ENCODE results near the gene RPS14. TPM values are rescaled to one million over a fixed set of nuclear protein-coding genes. Genes with fewer than 3 reads are reported as not detected.
A peak's percentile ranks its signal among the peaks of the same experiment; 100 is the strongest.
"Not testable (repeated sequence)": the region's sequence is repeated elsewhere in the genome, so short reads cannot be mapped to it uniquely, and the experiment has no call there.

RPS14 gene
- total RNA-seq, 2 experiments from 2014 or later, result 2,151 to 2,478 TPM

DNA sequence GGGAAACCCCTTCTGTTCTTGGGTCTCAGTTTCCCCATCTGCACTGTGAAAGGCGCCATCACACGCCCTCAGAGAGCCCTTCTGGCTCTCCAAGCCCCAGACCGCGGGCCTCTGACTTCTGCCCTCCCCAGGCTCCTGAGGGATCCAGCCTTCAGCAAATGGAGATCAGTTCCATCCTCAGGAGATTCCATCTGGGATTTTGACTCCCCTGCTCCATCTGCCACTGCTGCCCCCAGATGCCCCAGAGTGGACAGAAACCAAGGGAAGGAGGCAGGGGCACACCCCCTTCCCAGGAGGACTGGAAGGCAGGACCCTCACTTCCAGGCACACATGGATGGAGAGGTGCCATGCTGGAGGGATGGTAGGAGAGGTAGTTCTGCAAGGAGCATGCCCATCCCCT lies 18.7 kb upstream of the RPS14 start:
- Mint-ChIP-seq H3K4me3 (no peak overlapping the region), H3K27me3 (no peaks in the 10 kb centered on the region)
- POLR2A ChIA-PET, result no interaction called here

DNA sequence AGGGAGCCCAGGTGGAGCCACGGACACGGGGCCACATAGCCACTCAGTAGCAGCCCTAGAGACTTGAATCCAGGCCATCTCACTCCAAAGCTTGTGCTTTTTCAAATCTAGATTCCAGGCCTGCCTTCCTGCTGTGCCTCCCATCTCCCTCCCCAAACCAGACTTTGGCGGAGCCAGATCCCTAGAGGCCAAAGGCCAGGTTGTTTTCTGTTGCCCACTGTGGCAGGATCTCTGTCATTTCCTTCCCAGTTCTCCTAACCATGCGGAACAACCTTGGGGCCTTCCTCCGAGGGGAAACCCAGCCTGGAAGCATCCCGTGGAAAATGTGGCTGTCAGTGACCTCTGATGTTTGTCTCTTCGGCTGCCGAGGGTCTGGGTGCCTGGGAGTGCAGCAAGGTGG lies 16.4 kb upstream of the RPS14 start:
- no peaks in the 10 kb centered on the region for H3K27me3 Mint-ChIP-seq
- no peaks in the 10 kb centered on the region for H3K9me3 Mint-ChIP-seq
- H3K4me1 Mint-ChIP-seq, result peaks cover 10% of the 10 kb centered on the region
- DNase-seq, result no peak
- H3K4me3 Mint-ChIP-seq, result no peak overlapping the region
- CTCF ChIA-PET, result no interaction called here
- no peak overlapping the region for H3K27ac Mint-ChIP-seq
- H3K36me3 Mint-ChIP-seq (ENCODE audit: low read depth), result no peaks in the 10 kb centered on the region
- POLR2A ChIA-PET, result no interaction called here

More for the DNA sequence above, 18.7 kb upstream of the RPS14 start:
- H3K9me3 Mint-ChIP-seq, result no peaks in the 10 kb centered on the region
- DNase-seq, result no peak
- H3K27ac Mint-ChIP-seq, result no peak overlapping the region
- no peaks in the 10 kb centered on the region for H3K36me3 Mint-ChIP-seq (ENCODE audit: low read depth)
- H3K4me1 Mint-ChIP-seq, result no peaks in the 10 kb centered on the region
- CTCF ChIA-PET, result interaction anchor here (0.6 kb wide), 1 partner anchor 210 kb away, joined by 3 read pairs; no protein-coding TSS in a partner anchor

DNA sequence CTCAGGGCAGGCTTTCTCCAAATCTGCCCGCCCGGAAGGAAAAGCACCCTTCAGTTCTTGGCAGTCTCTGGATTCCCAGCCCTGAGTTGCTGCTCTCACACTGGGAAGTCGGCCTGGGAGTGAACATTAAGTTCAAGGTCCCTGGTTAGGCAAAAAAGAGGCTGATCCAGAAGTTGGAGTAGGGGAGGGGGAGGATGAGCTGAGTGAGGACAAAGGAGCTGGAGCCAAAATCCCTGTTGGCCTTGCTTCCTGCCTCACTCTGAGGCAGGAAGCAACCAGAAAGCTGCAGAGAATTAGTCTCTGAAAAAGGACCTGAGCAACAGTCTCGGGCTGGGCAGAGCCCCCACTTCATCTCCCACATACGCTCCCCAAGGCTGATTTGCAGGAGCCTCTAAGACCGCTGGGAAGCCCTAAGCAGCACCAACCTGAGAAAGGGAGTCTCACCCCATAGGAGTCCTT lies 15.0 kb upstream of the RPS14 start:
- H3K27me3 Mint-ChIP-seq, result no peaks in the 10 kb centered on the region
- POLR2A ChIA-PET, result no interaction called here

DNA sequence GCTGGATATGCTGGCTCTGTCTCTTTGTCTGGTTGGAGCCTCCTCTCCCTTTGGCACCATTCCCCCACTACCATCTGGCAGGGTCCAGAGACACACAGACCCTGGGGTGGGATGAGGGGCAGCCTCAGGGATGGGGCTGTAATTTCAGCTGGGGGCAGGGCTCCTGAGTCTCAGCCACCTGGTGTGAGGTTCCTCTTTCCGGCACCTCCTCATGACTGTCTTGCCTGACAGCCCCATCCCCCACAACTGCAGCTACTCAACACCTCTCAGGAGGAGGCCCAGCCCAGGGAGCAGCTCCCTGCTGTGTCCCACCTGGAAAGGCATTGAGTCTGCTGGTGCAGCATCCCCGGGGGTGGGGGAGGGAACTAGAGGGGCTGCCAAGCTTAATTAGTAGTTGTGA lies 11.7 kb upstream of the RPS14 start:
- ChIA-PET POLR2A (no interaction called here), CTCF (interaction anchor here (1.2 to 1.5 kb wide), 3 partner anchors 11 to 240 kb away, joined by 3 to 4 read pairs (median 4); partner anchors contain the start of gene RBM22)
- Mint-ChIP-seq H3K9me3 (no peaks in the 10 kb centered on the region), H3K27me3 (no peaks in the 10 kb centered on the region), H3K4me3 (no peak overlapping the region), H3K4me1 (peaks cover 43% of the 10 kb centered on the region), H3K36me3 (ENCODE audit: low read depth) (no peaks in the 10 kb centered on the region), H3K27ac (peak overlapping the region; percentile 71)
- DNase-seq, result peak; percentile 26

More for the DNA sequence above, 15.0 kb upstream of the RPS14 start:
- no peaks in the 10 kb centered on the region for H3K36me3 Mint-ChIP-seq (ENCODE audit: low read depth)
- CTCF ChIA-PET, result interaction anchor here (1.9 kb wide), 1 partner anchor 15 kb away, joined by 6 read pairs; the partner anchor contains the start of gene RPS14
- peaks cover 17% of the 10 kb centered on the region for H3K4me1 Mint-ChIP-seq
- DNase-seq, result no peak
- no peaks in the 10 kb centered on the region for H3K9me3 Mint-ChIP-seq
- H3K27ac Mint-ChIP-seq, result no peak overlapping the region
- H3K4me3 Mint-ChIP-seq, result no peak overlapping the region

DNA sequence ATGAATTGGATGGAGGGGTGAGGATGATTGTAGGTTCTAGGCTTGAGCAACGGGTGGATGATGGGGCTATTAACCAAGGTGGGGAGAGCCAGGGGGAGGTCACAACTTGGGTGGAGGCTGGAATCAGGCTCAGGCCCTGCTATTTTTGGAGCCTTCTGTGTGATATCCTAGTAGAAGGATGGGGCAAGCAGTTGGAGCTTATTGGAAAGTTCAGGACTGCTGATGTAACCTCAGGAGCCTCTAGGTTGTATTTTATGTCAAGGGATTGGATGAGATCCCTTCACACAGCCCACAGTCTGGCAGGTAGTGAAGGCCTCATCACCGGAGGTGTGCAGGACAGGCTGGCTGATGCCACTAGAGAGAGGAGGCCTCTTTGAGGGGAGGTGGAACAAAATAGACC lies 11.2 kb upstream of the RPS14 start:
- Mint-ChIP-seq H3K27me3 (no peaks in the 10 kb centered on the region), H3K4me3 (no peak overlapping the region), H3K27ac (peak overlapping the region; percentile 71), H3K9me3 (no peaks in the 10 kb centered on the region), H3K4me1 (peaks cover 43% of the 10 kb centered on the region), H3K36me3 (ENCODE audit: low read depth) (no peaks in the 10 kb centered on the region)
- ChIA-PET POLR2A (no interaction called here), CTCF (interaction anchor here (0.6 to 1.5 kb wide), 4 partner anchors 11 to 631 kb away, joined by 3 to 4 read pairs (median 4); partner anchors contain the start of gene RBM22)
- DNase-seq, result no peak

DNA sequence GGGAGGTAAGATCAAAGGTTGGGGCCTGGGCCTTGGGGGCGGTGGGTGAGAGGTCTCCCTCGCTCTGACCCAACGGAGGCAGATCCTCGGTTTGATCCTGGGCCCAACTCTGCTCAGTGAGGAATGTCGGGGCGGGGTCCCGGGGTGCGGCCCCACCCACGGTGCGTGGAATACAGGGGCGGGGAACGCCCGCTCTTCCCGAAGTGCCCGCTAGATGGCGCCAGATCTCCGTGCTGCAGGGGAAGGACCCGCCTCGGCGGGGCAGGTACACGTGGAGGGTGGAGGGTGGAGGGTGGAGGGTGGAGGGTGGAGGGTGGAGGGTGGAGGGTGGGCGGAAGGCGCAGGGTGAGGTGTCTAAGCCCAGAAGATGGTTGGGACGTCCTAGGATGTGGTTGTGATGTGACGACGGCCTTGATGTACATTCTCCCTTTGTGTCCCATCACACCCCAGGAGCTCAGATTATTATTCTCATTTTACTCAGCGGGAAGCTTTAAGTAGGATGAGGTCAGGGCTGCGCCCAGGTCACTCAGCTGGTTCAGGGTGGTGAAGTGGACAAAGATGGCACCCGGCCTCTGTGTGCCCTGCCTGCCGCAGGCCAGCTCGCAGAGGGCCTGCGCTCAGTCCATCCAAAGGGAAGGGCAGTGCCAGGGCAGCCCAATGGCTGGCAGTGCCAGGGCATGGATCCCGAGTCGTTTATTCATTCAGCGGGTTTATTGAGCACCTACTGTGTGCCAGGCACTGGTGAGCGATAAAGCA lies 9.4 kb upstream of the RPS14 start:
- ChIA-PET POLR2A (interaction anchor here (0.5 to 0.6 kb wide), 2 partner anchors 325 to 387 kb away, joined by 3 to 4 read pairs; partner anchors contain the start of gene IRGM), CTCF (interaction anchor here (0.6 to 1.6 kb wide), 11 partner anchors 9 to 392 kb away, joined by 3 to 10 read pairs (median 3); partner anchors contain the start of gene RPS14)
- H3K4me3 Mint-ChIP-seq, result peak overlapping the region; percentile 36
- no peaks in the 10 kb centered on the region for H3K9me3 Mint-ChIP-seq
- DNase-seq, result peak; percentile 86
- peak overlapping the region; percentile 84 for H3K27ac Mint-ChIP-seq
- H3K27me3 Mint-ChIP-seq, result no peaks in the 10 kb centered on the region
- no peaks in the 10 kb centered on the region for H3K36me3 Mint-ChIP-seq (ENCODE audit: low read depth)
- peaks cover 43% of the 10 kb centered on the region for H3K4me1 Mint-ChIP-seq

DNA sequence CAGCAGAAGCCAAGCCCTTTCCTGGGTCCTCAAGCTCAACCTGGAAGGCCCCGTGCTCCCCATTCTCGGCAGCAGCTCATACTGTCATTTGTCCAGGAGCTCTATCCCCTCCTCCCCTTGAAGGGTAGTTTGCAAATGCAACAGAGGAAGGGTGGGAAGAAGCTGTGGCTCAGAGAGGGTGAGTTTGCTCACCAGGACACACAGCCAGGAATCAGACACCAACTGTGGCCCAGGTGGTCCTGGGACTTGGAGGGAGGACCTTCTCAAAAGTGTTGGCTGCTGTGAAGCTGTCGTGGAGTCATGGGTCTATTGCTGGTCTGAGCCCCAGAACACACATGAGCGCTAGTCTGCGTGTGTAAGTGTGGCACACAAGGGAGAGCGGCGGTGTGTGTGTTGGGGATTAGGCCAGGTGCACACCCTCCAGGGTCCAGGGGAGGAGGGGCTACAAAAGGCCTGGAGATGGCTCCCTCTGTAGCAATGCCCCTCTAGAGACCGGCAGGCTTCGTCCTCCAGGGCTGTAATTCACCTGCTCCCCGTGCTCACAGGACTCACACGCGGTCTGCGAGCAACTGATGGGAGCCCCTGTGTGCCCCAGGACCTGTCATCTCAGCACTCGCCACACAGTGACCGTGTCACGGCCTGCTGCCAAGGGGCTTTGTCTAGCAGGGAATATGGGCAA lies 8.2 kb upstream of the RPS14 start:
- Mint-ChIP-seq H3K27me3 (no peaks in the 10 kb centered on the region), H3K36me3 (ENCODE audit: low read depth) (no peaks in the 10 kb centered on the region), H3K9me3 (no peaks in the 10 kb centered on the region), H3K27ac (peak overlapping the region; percentile 61), H3K4me3 (no peak overlapping the region), H3K4me1 (peaks cover 43% of the 10 kb centered on the region)
- POLR2A ChIA-PET, result no interaction called here
- CTCF ChIA-PET, result interaction anchor here (0.5 to 1.8 kb wide), 12 partner anchors 8 to 746 kb away, joined by 3 to 10 read pairs (median 4); partner anchors contain the start of genes RBM22 and RPS14
- DNase-seq, result no peak

DNA sequence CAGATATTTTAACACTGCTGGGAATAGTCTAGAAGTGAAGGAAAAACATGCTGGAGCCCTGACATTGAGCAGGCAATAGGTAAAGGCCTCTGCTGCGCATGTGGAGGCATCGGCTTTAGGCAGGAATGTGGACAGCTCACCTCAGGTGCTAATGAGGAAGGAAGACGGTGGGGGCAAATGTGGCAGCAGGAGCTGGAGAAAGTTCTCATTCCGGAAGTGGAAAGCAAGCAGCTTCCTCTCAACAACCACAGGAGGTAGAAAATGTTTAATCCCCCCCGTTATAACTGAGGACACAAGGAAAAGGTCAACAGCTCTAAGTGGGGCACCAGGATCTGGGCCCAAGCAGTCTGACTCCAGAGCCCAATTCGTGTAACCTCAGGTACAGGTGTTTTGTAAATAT lies 7.6 kb upstream of the RPS14 start:
- DNase-seq, result no peak
- Mint-ChIP-seq H3K27me3 (no peaks in the 10 kb centered on the region), H3K27ac (peak overlapping the region; percentile 61), H3K4me3 (no peak overlapping the region), H3K36me3 (ENCODE audit: low read depth) (no peaks in the 10 kb centered on the region), H3K9me3 (no peaks in the 10 kb centered on the region), H3K4me1 (peaks cover 43% of the 10 kb centered on the region)
- POLR2A ChIA-PET, result no interaction called here
- CTCF ChIA-PET, result interaction anchor here (0.6 to 1.8 kb wide), 6 partner anchors 13 to 243 kb away, joined by 3 to 5 read pairs (median 4); partner anchors contain the start of gene RBM22

DNA sequence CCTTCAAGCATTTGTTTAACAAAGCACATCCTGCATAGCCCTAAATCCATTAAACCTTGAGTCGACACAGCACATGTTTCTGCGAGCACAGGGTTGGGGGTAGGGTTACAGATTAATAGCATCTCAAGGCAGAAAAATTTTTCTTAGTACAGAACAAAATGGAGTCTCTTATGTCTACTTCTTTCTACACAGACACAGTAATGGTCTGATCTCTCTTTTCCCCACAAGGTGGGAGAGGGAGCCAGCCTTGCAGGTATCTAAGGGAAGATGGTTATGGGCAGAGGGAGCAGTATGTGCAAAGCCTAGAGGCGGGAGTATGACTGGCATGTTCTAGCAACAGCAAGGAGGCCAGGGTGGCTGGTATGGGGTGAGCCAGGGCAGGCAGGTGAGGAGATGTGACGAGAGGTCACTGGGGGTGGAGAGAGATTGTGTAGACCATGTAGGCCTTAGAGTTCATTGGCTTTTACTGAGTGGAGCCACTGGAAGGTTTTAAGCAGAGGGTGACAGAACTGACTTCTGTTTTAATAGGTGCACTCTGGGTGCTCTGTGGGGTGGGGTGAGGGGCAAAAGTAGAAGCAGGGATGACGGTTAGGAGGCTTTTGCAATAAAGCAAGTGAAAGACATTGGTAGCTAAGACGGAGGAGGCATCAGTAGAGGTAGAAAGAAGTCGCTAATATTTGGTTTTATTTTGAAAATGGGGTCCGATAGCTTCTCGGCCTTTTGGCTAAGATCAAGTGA lies 5.1 kb upstream of the RPS14 start:
- no peak for DNase-seq
- ChIA-PET POLR2A (no interaction called here), CTCF (no interaction called here)
- Mint-ChIP-seq H3K27me3 (no peaks in the 10 kb centered on the region), H3K4me3 (no peak overlapping the region), H3K27ac (no peak overlapping the region), H3K9me3 (peaks cover 2% of the 10 kb centered on the region), H3K36me3 (ENCODE audit: low read depth) (no peaks in the 10 kb centered on the region), H3K4me1 (peaks cover 32% of the 10 kb centered on the region)

DNA sequence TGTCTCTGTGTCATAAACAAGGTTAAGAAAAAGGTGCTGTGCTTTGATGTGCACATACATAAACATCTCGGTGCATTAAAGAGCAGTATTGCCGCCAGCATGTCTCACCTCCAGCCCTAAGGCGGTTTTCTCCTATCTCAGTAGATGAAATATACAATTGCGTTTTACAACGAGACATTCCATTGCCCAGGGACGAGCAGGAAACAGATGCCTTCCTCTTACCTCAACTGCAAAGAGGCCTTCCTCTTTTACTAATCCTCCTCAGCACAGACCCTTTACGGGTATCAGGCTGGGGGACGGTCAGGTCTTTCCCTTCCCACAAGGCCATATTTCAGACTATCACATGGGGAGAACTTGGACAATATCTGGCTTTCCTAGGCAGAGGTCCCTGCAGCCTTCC lies 4.5 kb upstream of the RPS14 start:
- CTCF ChIA-PET; H3K27ac Mint-ChIP-seq; DNase-seq; H3K36me3 Mint-ChIP-seq (ENCODE audit: low read depth); H3K4me3 Mint-ChIP-seq; POLR2A ChIA-PET; H3K9me3 Mint-ChIP-seq; H3K27me3 Mint-ChIP-seq: not testable (repeated sequence)
- H3K4me1 Mint-ChIP-seq, result peaks cover 25% of the 10 kb centered on the region

DNA sequence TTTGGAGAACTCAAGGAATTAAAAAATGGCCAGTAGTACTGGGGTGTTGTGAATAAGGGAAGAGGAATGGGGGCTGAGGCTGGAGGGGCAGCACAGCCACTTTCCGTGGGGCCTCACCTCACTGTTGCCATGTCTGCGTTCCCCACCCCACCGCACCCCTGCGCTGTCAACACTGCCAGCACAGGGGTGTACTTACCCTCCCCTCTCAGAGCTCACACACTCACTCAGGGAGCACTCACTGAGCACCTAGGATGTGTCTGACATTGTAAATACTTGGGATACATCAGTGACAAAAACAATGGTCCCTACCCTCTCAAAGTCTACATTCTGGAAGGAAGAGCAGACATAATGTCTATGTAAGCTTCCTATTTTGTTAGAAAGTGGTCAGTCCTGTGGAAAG lies 3.4 kb upstream of the RPS14 start:
- no peak overlapping the region for H3K27ac Mint-ChIP-seq
- H3K4me3 Mint-ChIP-seq, result no peak overlapping the region
- CTCF ChIA-PET, result no interaction called here
- no peak for DNase-seq
- no peaks in the 10 kb centered on the region for H3K27me3 Mint-ChIP-seq
- peaks cover 2% of the 10 kb centered on the region for H3K9me3 Mint-ChIP-seq
- peaks cover 12% of the 10 kb centered on the region for H3K36me3 Mint-ChIP-seq (ENCODE audit: low read depth)
- peaks cover 27% of the 10 kb centered on the region for H3K4me1 Mint-ChIP-seq
- POLR2A ChIA-PET, result no interaction called here

DNA sequence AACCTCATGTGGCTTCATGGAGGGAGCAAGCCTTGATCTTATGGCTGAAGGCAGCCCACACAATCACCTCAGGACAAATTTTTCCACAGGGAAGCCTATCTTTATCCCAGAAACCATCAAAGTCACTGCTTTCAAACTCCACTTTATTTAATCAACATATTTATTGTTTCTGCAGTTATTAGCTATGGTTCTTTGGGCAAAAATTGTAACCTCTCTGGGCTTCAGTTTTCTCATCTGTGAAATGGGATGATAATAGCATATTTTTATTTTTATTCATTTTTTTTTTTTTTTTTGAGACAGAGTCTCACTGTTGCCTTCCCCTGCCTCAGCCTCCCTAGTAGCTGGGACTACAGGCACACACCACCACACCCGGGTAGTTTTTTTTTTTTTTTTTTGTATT lies 2.1 kb upstream of the RPS14 start:
- DNase-seq, result no peak
- ChIA-PET POLR2A (no interaction called here), CTCF (interaction anchor here (0.6 to 3.4 kb wide), 4 partner anchors 39 to 210 kb away, joined by 3 to 30 read pairs (median 4); partner anchors contain the start of gene CD74)
- Mint-ChIP-seq H3K27ac (no peak overlapping the region), H3K36me3 (ENCODE audit: low read depth) (peaks cover 25% of the 10 kb centered on the region), H3K9me3 (peaks cover 2% of the 10 kb centered on the region), H3K4me1 (peaks cover 27% of the 10 kb centered on the region), H3K27me3 (no peaks in the 10 kb centered on the region), H3K4me3 (no peak overlapping the region)

All from activated CD4-positive, alpha-beta T cell treated with anti-CD3 and anti-CD28 coated beads, Interleukin-2, amount 10 ng/mL, durations not matched to agents 7 days and 5 days (primary cell).